GM23338 (cell line): ENCODE measurements around the gene RPS14.

Experiments used
- CTCF ChIP-seq, 2 experiments: fragments of 200-600 bp in 1 of 2; sonication (generic) in 1 of 2; conservative IDR thresholded peaks; 2 replicates each; pipeline versions ENCODE4 v1.5.1 to v1.6.1; 2016 to 2017; ENCODE audit warnings: antibody characterized with exemption in 2 of 2, low read depth in 2 of 2, mild to moderate bottlenecking in 2 of 2, moderate library complexity in 1 of 2
- EZH2 ChIP-seq: fragments of 200-600 bp; sonication (generic); IDR thresholded peaks from one replicate; pipeline ENCODE4 v1.8.0; 2017; ENCODE audit warnings: antibody characterized with exemption, mild to moderate bottlenecking, low read depth; ENCODE audit not compliant: unreplicated experiment
- EZH2phosphoT487 ChIP-seq: fragments of 200-600 bp; sonication (generic); IDR thresholded peaks from one replicate; pipeline ENCODE4 v1.8.1; 2018; ENCODE audit warnings: antibody characterized with exemption; ENCODE audit not compliant: unreplicated experiment
- NANOG ChIP-seq: IDR thresholded peaks from 2 replicates; pipeline ENCODE4 v1.6.1; 2016; ENCODE audit warnings: antibody characterized with exemption, borderline replicate concordance
- POLR2AphosphoS5 ChIP-seq: IDR thresholded peaks from 2 replicates; pipeline ENCODE4 v1.6.1; 2016; ENCODE audit warnings: antibody characterized with exemption, low read depth

- TF ChIP-seq EZH2phosphoT487 (no peak), CTCF (conservative IDR thresholded peaks at IDR 0.05; ENCODE audit: low read depth in 2 of 2) (no peak), EZH2 (no peak), POLR2AphosphoS5 (no peak), NANOG (no peak)
Observed at GRCh38 chr5:150422075-150422474, 27.5 kb downstream of the RPS14 start.
